ENCODE results near the gene TACR2.

DNA sequence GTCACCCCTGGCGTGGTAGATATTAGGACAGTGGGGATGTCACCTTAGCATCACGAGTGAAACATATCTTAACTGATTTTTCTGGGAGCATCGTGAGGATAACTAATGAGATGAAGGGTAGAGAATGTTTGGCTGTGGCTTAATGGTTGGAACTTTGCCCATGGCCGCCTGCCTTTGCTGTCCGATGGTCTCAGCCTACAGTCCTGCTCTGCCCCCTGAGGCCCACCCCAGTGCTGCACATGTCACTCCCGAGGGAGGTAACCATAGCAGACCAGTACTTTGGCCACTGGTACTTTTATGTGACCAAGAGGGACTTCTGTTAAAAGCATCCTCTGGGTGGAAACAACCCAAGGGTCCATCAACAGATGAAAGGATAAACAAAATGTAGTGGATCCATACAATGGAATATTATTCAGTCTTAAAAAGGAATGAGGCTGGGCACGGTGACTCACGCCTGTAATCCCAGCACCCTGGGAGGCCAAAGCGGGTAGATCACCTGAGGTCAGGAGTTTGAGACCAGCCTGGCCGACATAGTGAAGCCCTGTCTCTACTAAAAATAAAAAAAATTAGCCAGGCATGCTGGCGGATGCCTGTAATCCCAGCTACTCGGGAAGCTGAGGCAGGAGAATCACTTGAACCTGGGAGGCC, 58.4 kb downstream of the TACR2 start:
- TF ChIP-seq CTCF (IDR thresholded peaks at IDR 0.05): no peak
- no peak for TF ChIP-seq POLR2A (IDR thresholded peaks at IDR 0.05)
